Measurements from ENCODE around the gene PALLD. TPM values are rescaled to one million over a fixed set of nuclear protein-coding genes. Genes with fewer than 3 reads are reported as not detected.

Gene PALLD
- polyA plus RNA-seq, 1 donor from 2014 or later: 20.5 TPM

DNA sequence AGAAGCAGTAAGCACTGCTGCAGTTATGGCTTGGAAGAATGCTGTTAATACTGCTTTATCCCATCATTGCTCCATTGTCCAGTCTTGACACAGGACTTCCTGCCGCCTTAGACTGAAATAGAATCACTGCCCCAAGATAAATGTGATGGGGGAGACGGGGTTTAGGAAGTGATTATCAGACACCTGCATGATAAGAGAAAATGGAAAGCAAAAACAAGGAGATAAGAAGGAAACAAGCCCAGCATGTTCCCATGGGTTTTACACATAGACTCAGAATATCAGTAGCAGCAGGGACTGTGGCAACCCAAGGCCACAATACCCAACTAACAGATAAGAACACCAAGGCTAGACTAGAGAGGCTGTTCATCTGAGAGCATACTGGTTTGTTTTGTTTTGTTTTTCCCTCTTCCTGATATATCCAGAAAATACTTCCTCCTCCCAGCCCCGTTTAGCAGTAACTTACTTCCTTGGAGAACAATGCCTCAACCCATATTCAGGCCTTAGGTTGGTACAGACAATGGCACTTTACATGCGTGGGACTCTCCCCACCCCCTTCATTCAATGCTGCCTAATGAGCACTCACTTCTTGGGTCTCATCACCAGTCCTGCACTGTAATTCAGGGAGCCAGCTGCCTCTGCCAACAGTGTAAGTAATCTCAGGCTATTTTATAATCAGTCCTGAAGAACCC, 280.6 kb downstream of the PALLD start:
- H3K9me2 ChIP-seq (ENCODE audit: insufficient read depth, low read length): no peaks in the 10 kb centered on the region
- H2AFZ ChIP-seq (ENCODE audit: low read depth, low read length): no peak overlapping the region
- TF ChIP-seq EP300 (conservative IDR thresholded peaks at IDR 0.05; ENCODE audit: poor library complexity, severe bottlenecking) (no peak), POLR2AphosphoS5 (IDR thresholded peaks at IDR 0.05) (no peak), SMC3 (conservative IDR thresholded peaks at IDR 0.05; ENCODE audit: poor library complexity) (no peak), TAF1 (IDR thresholded peaks at IDR 0.05; ENCODE audit: low read depth) (no peak), MXI1 (conservative IDR thresholded peaks at IDR 0.05; ENCODE audit: poor library complexity, severe bottlenecking) (no peak), RAD21 (conservative IDR thresholded peaks at IDR 0.05) (no peak), CTCF (IDR thresholded peaks at IDR 0.05; ENCODE audit: poor library complexity, severe bottlenecking) (no peak), EZH2 (IDR thresholded peaks at IDR 0.05; ENCODE audit: borderline replicate concordance, insufficient read depth, low read length, poor library complexity, severe bottlenecking) (no peak)
- TF ChIP-seq, protein P1, sequence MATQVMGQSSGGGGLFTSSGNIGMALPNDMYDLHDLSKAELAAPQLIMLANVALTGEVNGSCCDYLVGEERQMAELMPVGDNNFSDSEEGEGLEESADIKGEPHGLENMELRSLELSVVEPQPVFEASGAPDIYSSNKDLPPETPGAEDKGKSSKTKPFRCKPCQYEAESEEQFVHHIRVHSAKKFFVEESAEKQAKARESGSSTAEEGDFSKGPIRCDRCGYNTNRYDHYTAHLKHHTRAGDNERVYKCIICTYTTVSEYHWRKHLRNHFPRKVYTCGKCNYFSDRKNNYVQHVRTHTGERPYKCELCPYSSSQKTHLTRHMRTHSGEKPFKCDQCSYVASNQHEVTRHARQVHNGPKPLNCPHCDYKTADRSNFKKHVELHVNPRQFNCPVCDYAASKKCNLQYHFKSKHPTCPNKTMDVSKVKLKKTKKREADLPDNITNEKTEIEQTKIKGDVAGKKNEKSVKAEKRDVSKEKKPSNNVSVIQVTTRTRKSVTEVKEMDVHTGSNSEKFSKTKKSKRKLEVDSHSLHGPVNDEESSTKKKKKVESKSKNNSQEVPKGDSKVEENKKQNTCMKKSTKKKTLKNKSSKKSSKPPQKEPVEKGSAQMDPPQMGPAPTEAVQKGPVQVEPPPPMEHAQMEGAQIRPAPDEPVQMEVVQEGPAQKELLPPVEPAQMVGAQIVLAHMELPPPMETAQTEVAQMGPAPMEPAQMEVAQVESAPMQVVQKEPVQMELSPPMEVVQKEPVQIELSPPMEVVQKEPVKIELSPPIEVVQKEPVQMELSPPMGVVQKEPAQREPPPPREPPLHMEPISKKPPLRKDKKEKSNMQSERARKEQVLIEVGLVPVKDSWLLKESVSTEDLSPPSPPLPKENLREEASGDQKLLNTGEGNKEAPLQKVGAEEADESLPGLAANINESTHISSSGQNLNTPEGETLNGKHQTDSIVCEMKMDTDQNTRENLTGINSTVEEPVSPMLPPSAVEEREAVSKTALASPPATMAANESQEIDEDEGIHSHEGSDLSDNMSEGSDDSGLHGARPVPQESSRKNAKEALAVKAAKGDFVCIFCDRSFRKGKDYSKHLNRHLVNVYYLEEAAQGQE (IDR thresholded peaks at IDR 0.05; ENCODE audit: borderline replicate concordance): no peak
- H3K36me3 ChIP-seq (ENCODE audit: insufficient read depth, low read length): no peaks in the 10 kb centered on the region
- H4K20me1 ChIP-seq (ENCODE audit: insufficient read depth): no peaks in the 10 kb centered on the region
- no peak overlapping the region for H3K27ac ChIP-seq (ENCODE audit: low read length)
- peaks cover 4% of the 10 kb centered on the region for H3F3A ChIP-seq (ENCODE audit: insufficient read depth, low read length, poor library complexity, severe bottlenecking)
- H3K4me3 ChIP-seq (ENCODE audit: low read length): no peak overlapping the region
- peaks cover 7% of the 10 kb centered on the region for H3K9me3 ChIP-seq (ENCODE audit: low read length)
- no peak overlapping the region for H3K4me2 ChIP-seq (ENCODE audit: low read length)
- H3K27me3 ChIP-seq (ENCODE audit: insufficient read depth, low read depth, low read length): no peaks in the 10 kb centered on the region
- H3K79me2 ChIP-seq (replicated peaks; ENCODE audit: insufficient read depth, low read length): no peaks in the 10 kb centered on the region
- no peak overlapping the region for H3K9ac ChIP-seq (ENCODE audit: low read length)

DNA sequence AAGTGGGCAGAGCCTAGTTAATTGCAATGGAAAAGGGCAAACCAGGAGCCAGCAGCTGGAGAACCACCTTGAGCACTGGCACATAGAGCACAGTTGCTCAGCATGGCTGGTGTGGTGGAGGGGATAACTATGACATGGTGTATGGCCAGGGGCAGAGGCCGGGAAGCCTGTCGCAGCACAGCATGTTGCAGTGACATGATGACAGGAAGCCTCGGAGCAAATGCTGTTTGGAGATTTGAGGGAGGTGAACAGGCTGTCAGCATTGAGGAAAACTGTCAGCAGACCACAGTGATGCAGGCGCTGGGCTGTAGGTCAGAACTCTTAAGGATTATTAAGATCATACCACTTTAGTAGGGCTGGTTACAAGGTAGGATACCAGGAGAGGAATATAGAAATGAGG, 284.5 kb downstream of the PALLD start:
- H3K9me2 ChIP-seq (ENCODE audit: insufficient read depth, low read length): no peaks in the 10 kb centered on the region
- H3K27me3 ChIP-seq (ENCODE audit: insufficient read depth, low read depth, low read length): no peaks in the 10 kb centered on the region
- TF ChIP-seq, protein P1 (IDR thresholded peaks at IDR 0.05; ENCODE audit: borderline replicate concordance): no peak
- peak; percentile 36 for TF ChIP-seq EP300 (conservative IDR thresholded peaks at IDR 0.05; ENCODE audit: poor library complexity, severe bottlenecking)

More for the DNA sequence above, 284.5 kb downstream of the PALLD start:
- no peak overlapping the region for H3K27ac ChIP-seq (ENCODE audit: low read length)
- H3K36me3 ChIP-seq (ENCODE audit: insufficient read depth, low read length): no peaks in the 10 kb centered on the region
- no peaks in the 10 kb centered on the region for H3K79me2 ChIP-seq (replicated peaks; ENCODE audit: insufficient read depth, low read length)
- H4K20me1 ChIP-seq (ENCODE audit: insufficient read depth): no peaks in the 10 kb centered on the region
- no peak overlapping the region for H3K4me2 ChIP-seq (ENCODE audit: low read length)
- H3K9ac ChIP-seq (ENCODE audit: low read length): no peak overlapping the region
- H3K9me3 ChIP-seq (ENCODE audit: low read length): no peaks in the 10 kb centered on the region
- peaks cover 4% of the 10 kb centered on the region for H3F3A ChIP-seq (ENCODE audit: insufficient read depth, low read length, poor library complexity, severe bottlenecking)
- no peak overlapping the region for H2AFZ ChIP-seq (ENCODE audit: low read depth, low read length)
- H3K4me3 ChIP-seq (ENCODE audit: low read length): no peak overlapping the region
